NCI-H187 treated with DMSO at 0.1 percent for 48 hours (cell line): ENCODE measurements around the gene KCNQ1.

Source experiments
- DNase-seq: peaks from one replicate; lab custom pipeline; 2025; lab: John Stamatoyannopoulos, UW

The KCNQ1 gene

DNA sequence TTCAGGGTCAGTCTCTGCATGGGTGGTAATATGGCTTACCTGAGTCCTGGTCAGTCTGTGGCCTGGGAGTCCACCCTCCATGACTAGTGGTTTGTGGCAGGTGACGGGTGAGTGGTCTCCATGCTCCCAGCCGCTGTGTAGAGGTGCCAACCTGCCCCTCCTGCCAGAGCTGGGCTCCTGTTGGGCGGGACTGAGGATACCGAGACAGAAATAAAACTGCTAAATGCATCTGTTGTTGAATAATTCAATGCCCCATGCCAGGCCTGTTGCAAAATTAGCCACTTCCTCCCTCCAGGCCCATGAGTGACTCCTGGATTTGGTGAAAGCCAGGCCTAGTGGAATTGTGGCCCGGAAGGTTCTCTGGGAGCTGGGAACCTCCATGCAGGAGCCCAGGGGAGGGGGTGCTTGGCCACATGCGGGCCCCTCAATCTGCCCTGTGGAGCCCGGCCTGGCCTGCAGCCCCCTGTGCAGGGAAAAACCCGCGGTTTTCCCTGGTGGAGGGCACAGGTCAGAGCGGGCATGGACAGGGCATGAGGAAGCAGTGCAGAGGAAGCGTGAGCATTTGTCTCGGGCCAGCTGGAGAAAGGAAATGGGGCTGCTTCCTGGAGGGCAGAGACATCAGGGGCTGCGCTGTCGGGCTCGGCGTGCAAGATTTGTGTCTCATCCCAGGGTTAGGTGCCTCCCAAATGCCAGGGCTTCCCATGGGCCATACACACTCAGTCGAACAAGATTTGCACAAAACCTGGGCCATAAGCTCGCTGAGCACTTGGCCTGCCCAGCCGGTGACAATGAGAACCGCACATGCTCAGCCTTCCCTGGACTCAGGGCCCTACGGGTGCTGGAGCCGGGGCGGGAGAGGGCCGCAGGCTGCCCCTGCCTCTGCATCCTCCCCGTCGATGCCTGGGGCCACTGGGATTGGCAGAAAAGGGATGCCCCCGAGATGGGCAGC lies 66.9 kb downstream of the KCNQ1 start:
- DNase-seq: no peak

DNA sequence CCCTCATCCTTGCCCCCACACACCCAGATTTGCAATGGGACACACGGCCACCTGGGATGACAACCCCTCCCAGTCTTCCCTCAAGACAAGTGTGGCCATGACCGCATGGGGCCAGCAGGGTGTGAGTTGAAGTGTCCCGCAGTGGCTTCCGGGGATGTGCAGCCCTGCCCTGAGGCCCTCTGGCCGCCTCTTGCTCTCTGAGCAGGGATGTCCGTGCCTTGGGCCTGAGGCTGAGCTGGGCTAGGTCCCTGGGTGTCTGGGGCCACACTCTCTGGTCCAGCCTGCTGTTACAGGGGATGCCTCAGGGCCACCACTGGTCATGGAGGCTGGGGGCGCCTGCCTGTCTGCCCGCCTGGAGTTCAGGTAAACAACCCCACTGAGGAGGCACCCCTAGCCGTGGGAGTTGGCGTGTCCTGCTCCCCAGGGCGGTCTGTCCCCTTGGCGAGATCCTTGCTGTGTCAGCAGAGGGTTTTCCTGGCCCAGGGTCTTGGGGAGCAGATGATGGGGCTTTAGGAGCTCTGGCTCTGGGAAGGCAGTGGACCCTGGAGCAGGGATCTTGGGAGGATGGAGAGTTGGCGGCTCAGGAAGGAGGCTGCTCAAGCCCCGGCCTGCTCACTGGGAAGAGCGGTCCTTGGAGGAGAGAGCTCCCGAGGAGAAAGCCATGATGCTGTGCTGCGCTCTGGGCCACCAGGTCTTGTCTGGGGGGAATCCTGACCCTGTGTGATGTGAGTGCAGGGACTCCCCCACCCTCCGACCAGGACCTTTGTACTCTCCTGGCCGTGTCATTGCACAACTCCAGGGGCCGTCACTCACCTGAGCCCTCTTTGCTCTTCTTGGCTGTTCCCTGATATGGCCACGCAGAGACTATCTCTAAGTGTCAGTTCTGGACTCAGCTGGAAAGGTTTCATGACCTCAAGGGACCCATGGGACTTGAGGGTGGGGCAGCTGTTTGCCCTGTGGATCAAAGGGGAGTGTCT lies 67.9 kb downstream of the KCNQ1 start:
- DNase-seq: no peak

DNA sequence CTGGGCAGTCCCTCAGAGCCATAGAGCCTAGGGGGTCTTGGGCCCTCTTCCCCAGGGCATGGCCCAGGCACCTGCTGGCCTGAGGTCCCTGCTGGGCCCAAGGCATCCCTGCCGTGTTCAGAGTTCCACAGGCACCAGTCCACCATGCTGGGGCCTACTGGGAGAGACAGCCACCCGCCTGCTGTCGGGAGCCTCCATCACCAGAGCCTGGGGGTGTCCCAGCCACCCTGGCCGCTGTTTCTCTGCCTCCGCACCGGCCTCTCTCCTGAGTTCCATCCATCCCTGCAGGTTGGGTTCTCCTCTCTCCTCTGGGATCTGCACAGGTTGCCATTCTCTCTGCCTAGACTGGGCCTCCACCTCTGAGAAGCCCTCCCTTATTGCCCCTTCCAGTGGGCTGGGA lies 68.6 kb downstream of the KCNQ1 start:
- DNase-seq: no peak

DNA sequence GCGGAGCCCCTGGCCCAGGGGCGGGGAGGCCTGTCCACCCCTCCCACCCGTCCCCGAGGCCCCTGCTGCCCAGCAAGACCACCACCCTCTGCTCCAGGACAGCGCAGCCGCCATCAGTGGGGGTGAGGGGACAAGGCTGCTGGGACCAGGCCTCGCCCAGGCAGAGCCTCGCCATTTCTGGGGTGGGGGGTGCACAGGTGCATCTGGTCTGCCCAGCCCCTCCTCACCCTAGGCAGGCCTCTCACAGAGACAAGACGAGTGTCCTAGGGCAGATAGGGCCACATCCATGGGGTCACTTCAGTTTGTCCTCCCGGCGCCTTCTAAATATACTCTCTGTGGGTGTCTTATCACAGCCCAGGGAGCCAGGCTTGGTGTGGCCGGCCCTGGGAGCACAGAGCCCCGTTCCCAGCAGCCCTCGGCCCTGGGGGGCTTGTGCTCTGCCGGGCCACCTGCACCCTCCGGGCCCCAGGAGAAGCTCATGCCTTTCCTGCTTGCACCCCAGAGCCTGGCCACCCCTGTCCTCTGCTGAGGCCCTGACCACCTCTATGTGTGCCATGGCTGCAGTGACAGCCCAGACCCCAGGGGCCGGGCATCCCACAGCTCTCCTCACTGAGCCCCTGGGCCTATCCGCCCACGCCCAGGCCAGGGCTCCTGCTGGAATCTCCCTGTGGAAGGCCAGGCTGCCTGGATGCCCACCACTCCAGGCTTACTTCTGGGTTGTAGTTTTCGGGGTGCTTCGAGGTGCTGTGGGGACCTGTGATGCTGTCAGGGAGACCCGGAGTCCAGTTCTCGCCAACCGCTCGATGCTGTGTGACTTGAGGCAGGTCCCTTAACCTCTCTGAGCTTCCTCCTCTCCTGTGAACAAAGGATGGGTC lies 70.8 kb downstream of the KCNQ1 start:
- no peak for DNase-seq

DNA sequence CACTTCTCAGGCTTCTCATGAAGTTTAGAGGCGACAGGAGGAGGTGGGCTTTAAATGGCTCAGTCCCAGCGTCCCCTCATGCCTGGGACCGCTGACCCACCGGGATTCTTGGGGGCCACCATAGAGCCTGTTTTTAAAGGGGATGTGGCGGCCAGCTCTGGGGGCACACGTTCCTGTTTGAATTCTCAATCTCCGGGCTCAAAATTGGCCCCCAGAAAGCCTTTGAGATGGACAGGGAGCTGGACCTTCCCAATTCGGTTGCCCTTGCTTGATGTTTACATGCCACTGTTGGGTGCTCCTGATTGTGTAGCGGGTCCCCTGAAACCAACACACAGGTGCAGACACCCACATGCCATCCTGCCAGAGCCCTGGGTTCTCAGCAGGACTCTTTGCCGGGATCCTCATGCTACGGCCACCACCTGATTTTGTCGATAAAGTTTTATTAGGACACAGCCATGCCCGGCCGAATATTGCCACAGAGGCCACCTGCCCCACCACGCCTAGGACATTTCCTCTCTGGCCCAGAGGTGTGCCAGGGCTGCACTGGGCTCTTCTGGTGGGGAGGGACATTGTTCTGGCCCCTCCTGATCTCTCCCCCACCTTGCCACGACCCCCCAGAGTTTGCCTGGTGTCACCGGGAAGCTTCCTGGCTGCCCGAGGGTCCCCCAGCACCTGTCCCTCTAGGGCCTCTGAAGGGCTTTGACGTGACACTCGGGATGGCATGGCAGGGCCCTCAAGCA lies 71.6 kb downstream of the KCNQ1 start:
- no peak for DNase-seq

DNA sequence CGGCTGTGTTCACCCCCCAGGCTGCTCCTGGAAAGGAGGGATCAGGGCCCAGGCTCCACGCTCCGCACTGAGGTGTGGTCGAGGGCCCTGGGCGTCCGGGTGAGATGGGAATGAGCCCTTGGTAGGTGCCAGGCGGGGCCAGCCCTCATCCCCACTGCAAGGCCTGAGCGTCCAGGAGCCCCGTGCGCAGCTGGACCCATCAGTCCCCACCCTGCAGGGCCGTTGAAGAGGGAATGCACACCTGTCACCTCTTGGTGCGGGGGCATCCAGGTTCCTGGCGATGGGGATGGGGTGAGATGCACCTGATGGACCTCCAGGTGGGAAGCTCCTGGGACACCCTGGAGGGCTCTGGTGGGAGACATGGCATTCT lies 72.2 kb downstream of the KCNQ1 start:
- no peak for DNase-seq

DNA sequence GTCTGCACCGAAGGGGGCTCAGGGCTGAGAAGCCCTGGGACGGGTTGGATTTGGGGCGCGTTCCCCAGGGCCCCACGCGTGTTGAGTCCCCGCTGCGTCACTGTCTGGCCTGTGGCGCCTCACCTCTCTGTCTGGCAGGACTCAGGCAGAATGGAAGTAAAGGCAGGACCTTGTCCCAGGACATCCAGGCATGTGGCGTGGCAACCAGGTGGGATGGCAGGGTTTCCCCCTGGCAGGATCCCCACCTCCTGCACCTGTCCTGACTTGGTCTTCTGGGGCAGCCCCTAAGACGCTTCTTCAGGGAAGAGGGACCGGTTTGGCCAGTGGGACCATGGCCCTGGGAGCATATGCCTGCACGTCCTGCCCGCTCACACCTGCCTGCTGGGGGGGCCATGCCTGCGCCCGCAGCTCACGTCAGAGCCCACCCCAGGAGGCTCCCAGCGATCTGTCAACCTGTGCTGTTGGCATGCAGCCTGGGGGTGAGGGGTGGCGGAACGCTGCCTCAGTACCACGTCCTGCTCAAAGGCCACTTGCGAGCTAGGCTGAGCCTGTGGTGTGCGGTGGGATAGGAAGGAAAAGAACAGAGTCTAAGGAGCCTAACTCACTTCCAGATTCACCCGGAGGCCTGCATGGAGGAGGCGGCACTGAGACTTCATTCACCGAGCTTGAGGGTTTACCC lies 72.7 kb downstream of the KCNQ1 start:
- no peak for DNase-seq

DNA sequence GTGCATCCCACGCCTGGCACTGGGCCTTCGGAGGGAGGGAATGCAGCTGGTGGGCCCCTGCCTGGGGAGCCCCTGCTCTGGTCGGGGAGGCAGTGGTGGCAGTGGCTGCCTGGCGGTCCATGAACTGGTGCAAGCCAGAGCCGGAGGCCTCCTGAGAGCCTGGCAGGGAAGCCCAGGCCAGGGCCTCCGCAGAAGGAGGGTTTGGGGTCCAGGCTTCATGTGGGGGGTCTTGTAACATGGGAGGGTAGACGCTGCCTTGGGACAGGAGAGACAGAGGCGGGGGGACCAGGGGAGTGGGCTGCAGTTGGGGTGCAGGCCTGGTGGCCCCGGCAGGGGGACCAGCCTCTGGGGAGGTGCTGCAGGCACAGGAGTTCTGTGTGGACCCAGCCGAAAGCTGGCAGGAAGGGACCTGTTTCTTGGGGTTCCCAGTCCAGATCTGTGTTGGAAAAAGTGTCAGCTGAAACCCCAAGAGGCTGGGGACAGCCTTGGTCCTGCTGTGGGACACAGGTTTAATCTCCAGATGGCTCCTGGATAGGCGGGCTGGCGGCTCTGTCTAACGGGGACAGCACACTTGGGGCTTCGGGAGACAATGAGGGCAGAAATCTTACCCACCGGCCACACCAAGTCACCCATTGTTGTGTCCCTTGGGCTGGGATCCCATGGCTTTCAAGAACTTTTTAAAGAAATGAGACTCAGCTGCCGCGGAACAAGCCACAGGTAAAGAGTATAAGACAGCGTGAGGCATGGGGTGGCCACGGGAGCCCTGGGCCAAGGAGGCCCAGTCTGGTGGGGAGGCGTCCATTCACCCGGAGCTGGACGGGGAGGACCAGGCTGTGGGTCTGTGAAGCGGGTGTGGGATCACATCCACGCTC lies 73.5 kb downstream of the KCNQ1 start:
- no peak for DNase-seq

DNA sequence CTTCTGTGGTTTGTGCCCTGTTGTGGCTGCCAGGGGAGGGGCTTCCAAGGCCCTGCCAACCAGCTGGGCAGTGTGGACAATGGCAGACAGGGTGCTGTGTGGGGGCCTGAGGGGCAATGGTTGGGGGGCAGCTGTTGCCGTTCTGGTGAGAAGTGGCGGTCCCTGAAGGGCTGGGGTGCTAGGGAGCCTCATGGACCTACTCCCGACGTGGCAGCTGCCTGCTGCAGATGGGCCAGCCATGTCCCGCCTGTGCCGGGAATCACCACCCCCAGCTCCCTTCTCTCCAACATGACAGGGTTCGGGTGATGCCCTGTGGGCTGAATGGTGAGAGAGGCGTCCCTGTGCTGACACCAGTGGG lies 74.2 kb downstream of the KCNQ1 start:
- no peak for DNase-seq

DNA sequence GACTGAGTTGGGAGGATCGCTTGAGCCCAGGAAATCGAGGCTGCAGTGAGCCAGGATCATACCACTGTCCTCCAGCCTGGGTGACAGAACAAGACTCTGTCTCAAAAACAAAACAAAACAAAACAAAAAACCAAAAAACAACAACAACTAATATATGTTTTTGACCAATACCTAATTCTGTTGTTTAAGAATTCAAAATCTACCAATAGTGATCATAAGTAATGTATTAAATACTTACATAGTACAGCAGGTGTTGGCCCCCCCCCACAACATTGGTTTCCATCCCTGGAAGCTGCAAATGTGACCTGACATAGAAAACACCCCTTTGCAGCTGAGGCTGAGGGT lies 74.7 kb downstream of the KCNQ1 start:
- no peak for DNase-seq

DNA sequence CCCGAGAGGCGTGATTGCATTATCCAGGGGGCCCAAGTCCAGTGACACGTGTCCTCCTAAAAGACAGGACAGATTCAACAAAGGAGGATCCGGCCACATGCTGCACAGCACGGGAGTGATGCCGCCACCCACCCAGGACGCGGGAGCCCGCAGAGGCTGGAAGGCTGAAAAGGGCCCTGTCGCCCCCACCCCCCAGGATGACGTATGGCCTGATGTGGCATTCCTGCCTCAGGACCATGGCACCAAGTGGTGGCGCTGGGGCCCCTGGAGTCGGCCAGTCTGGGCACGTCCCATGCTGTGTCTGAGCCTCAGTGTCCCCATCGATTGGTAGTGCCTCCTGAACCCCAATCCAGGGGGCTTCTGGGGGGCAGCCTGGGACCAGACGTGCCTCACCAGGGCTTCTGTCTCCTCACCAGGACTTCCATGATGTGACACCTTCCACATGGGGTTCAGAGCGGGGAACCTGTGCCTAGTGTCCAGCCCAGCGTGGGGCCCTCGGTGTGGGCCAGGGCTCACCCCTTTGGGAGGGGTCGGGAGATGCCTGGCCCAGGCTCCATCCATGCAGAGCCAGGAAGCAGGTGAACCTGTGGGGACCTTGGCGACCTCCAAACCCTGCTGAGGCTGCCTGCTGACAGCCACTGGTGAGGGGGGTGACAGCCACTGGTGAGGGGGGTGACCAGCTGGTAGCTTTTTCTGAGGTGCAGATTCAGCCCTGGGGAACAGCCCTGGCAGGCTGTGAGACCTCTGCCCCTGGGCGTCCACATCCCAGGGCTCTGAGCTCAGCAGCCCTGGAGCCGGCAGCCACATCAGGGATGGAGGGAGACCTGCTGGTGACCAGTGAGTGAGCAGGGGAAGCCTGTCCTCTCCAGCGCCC lies 75.3 kb downstream of the KCNQ1 start:
- no peak for DNase-seq

DNA sequence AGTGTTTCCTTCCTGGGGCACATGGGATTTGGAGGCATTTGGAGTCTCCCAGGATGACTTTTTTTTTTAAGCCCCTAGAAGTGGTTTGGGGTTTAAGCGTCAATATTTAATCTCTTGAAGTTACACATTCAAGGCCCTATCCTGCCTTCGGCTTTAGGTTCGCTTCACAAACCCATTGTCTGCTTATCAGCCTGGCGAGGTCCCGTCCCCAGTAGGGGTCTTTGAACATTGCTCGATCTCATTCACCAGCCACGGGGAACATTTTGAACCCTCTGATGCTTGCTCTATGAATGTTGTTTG lies 75.9 kb downstream of the KCNQ1 start:
- DNase-seq: no peak

DNA sequence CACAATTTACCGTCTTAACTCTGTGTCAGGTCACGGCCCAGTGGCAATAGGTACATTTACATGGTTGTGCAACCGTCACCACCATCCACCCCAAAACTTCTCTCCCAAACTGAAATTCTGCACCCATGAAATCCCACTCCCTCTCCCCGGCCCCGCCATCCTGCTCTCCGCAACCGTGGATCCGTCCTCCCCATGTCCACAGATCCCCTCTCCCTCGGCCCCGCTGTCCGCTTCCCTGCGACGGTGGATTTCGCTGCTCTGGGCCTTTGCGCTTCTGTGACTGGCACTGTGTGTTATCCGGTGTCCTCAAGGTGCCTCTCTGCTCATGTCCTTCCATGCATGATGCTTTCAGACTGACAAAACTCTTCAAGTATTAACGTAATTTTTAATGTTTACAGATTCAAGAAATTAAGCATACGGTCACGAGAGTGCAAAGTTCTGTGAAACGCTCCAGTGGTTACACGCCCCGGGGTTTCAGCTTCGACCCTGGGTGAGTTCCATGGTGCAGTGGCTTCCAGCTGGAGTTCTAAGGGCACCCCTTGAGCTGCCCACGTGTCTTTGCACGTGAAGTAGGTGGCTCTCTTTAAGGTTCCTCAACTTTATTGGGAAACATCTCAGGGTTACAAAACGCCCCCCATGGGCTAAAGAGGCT lies 76.4 kb downstream of the KCNQ1 start:
- no peak for DNase-seq

DNA sequence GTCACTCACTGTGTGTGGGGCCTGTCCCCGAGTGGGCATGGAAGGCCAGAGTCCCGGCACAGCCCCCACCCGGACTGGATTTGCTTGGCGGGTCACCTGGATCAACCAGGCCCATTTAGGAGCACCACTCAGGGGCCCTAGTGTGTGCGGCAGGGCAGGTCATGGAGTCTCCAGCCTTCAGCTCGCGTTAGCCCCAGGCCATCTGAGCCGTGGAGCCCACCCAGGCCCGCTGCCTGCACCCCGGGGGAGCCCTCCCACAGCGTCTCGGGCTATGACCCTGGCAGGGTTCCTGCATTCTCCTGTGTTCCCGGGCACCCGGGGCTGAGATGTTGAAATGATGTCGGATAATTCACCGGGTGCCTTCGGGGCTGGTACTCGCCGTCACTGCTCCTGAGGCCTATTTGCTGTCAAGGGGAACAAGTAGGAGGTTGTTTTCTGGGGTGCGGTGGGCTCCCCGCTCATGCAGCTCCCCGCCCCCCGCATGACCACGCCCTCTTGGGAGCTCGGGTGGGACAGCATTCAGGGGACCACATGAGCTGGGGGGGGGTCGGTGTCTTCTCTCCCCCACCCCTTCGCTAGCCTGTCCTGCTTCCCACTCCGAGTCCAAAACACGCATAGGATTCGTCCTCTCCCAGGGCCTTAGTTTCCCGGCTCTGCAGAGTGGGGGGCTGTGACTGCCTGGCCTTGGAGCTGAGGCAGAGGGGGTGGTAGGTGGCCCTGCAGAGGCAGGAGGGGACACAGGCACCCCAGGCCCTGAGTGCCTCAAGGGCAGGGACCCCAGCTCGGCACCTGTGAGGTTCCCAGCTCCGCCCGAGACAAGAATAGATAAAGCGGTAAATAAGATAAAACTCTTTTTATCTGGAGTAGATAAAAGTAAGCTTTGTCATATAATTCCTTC lies 77.2 kb downstream of the KCNQ1 start:
- DNase-seq: no peak

DNA sequence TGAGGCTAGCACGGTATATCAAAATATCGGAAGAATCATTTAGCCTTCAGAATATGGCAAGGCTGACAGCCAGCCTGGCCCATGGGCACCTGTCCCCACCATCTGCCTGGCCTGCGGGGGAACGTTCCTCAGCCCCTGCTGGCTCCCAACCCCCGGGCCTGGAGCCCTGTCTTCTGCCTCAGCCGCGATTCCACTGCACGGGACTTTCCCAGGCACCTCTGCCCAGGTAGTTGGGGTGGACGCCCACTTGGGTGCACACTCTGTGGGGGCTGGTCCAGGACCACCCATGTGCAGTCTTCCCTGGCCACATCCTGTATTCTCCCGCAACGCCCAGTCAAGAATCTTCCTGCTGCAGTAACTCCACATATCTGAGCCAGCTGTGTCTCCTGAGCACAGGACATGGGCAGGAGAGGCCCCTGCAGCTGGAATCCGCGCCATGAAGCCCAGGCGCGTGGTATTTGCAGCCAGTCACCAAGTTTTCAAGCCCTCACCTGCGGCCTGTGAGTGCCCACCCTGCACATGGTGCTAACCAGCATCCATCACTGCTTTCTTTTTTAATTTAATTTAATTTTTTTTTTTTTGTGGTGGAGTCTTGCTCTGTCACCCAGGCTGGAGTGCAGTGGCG lies 77.9 kb downstream of the KCNQ1 start:
- no peak for DNase-seq

DNA sequence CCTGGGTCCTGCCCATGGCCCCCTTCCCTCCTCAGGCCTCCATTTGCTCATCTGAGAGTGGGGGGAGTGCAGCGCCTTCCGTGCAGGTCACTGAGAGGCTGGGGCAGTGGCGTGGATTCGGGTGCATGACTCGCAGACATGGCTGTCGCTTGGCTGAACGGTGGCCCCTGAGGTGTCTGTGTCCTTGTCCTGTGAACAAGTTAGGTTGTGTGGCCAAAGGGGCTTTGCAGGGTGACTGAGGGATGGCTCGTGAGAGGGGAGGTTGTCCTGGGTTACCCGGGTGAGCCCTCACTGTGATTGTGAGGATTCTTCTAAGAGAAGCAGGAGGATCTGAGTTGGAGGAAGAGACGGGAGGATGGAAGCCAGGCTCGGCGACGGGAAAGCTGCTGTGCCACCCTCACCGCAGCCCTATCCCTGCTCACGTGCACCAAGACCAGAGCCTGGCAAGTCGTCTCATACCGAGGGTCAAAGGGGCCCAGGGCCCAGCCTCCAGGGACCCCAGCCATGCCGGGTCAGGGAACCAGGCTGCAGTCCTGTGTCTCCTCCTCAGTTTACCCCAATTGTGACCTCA lies 79.1 kb downstream of the KCNQ1 start:
- DNase-seq: no peak
